SK-N-SH (cell line): ENCODE data around the gene RETREG2. TPM values are rescaled to one million over a fixed set of nuclear protein-coding genes. Genes with fewer than 3 reads are reported as not detected.

Experiments used
- CTCF ChIA-PET: fragments of 300-600, 350-600 bp; formaldehyde crosslinking; extraction: SDS; loops from one replicate; lab custom pipeline; 2021; lab: Yijun Ruan, JAX
- POLR2A ChIA-PET: fragments of 350-600 bp; sonication (Branson Sonifier 250); formaldehyde crosslinking; extraction: SDS; loops from one replicate; lab custom pipeline; 2020; ENCODE audit warnings: antibody characterized with exemption, inconsistent platforms; lab: Yijun Ruan, JAX
- DNase-seq: peaks from one replicate; pipeline ENCODE4 v3.0.0; 2012
- H2AFZ ChIP-seq: fragments of 200-600 bp; sonication (generic); 2 replicates; pipeline ENCODE4 v1.8.1; 2016; ENCODE audit warnings: antibody characterized with exemption, mild to moderate bottlenecking, low read depth
- H3F3A ChIP-seq: fragments of 200-600 bp; sonication (generic); replicated peaks from 2 replicates; pipeline ENCODE3; 2016; ENCODE audit warnings: antibody characterized with exemption, mild to moderate bottlenecking; ENCODE audit not compliant: insufficient read depth
- H3K27ac ChIP-seq, 2 experiments: fragments of 200-500 bp in 1 of 2; fragments of 200-600 bp in 1 of 2; sonication (Bioruptor generic) in 1 of 2; sonication (generic), shearing (Covaris generic) in 1 of 2; 2 replicates each; pipeline versions ENCODE4 v1.5.1 to v1.6.1; 2014 to 2016; ENCODE audit warnings: low read depth in 2 of 2, inconsistent platforms in 1 of 2, low read length in 1 of 2, mild to moderate bottlenecking in 1 of 2, mixed read lengths in 1 of 2
- H3K27me3 ChIP-seq: fragments of 200-600 bp; sonication (generic), shearing (Covaris generic); 2 replicates; pipeline ENCODE4 v1.6.1; 2016; ENCODE audit warnings: mixed run types; ENCODE audit not compliant: insufficient read depth
- H3K36me3 ChIP-seq, 2 experiments: fragments of 200-500 bp in 1 of 2; fragments of 200-600 bp in 1 of 2; sonication (Bioruptor generic) in 1 of 2; sonication (generic) in 1 of 2; replicated peaks in 1 of 2; 2 replicates each; pipeline versions ENCODE3 to v1.5.1; 2014 to 2016; ENCODE audit warnings: low read length in 1 of 2, mild to moderate bottlenecking in 1 of 2; ENCODE audit not compliant: insufficient read depth in 2 of 2, control insufficient read depth in 1 of 2
- H3K4me1 ChIP-seq, 2 experiments: fragments of 200-500 bp in 1 of 2; fragments of 200-600 bp in 1 of 2; sonication (Bioruptor generic) in 1 of 2; sonication (generic), shearing (Covaris generic) in 1 of 2; 2 replicates each; pipeline versions ENCODE4 v1.5.1 to v1.6.1; 2014 to 2016; ENCODE audit warnings: low read depth in 1 of 2, low read length in 1 of 2, mixed run types in 1 of 2; ENCODE audit not compliant: insufficient read depth in 2 of 2, control insufficient read depth in 1 of 2
- H3K4me2 ChIP-seq: fragments of 200-600 bp; sonication (generic), shearing (Covaris generic); 2 replicates; pipeline ENCODE4 v1.6.1; 2017; ENCODE audit warnings: mixed run types
- H3K4me3 ChIP-seq, 2 experiments: fragments of 200-500 bp in 1 of 2; fragments of 200-600 bp in 1 of 2; sonication (Bioruptor generic) in 1 of 2; sonication (generic), shearing (Covaris generic) in 1 of 2; 2 replicates each; pipeline versions ENCODE4 v1.5.1 to v1.8.1; 2014 to 2016; ENCODE audit warnings: low read depth in 2 of 2, inconsistent platforms in 1 of 2, low read length in 1 of 2, mild to moderate bottlenecking in 1 of 2, mixed read lengths in 1 of 2, moderate library complexity in 1 of 2
- H3K79me2 ChIP-seq: fragments of 200-600 bp; sonication (generic); 2 replicates; pipeline ENCODE4 v1.8.1; 2017; ENCODE audit warnings: mild to moderate bottlenecking; ENCODE audit not compliant: insufficient read depth
- H3K9ac ChIP-seq: fragments of 200-600 bp; sonication (generic); 2 replicates; pipeline ENCODE4 v1.6.1; 2017; ENCODE audit warnings: mixed run types
- H3K9me2 ChIP-seq: fragments of 200-600 bp; sonication (generic); 2 replicates; pipeline ENCODE4 v1.6.1; 2017; ENCODE audit warnings: mixed run types
- H3K9me3 ChIP-seq: fragments of 200-600 bp; sonication (generic); 2 replicates; pipeline ENCODE4 v1.6.1; 2017; ENCODE audit warnings: mixed run types, mild to moderate bottlenecking, moderate library complexity
- H4K20me1 ChIP-seq: fragments of 200-600 bp; sonication (generic); 2 replicates; pipeline ENCODE4 v1.6.1; 2017; ENCODE audit warnings: mild to moderate bottlenecking, mixed run types; ENCODE audit not compliant: insufficient read depth
- EP300 ChIP-seq, 2 experiments: IDR thresholded peaks; 2 replicates each; pipeline versions ENCODE4 v1.4.0 to v1.6.1; 2012; ENCODE audit warnings: borderline replicate concordance in 1 of 2, low read depth in 1 of 2, low read length in 1 of 2
- EZH2phosphoT487 ChIP-seq: fragments of 200-600 bp; sonication (generic); IDR thresholded peaks from 2 replicates; pipeline ENCODE4 v1.6.1; 2017; ENCODE audit warnings: low read depth, mixed run types, mild to moderate bottlenecking, antibody characterized with exemption, moderate library complexity, borderline replicate concordance
- FOXJ3 ChIP-seq: sonication (generic); formaldehyde crosslinking; IDR thresholded peaks from 2 replicates; pipeline ENCODE4 v1.5.1; 2020; ENCODE audit warnings: mild to moderate bottlenecking, missing genetic modification reagents
- FOXM1 ChIP-seq: IDR thresholded peaks from 2 replicates; pipeline ENCODE4 v1.4.0; 2012; ENCODE audit warnings: low read depth, mild to moderate bottlenecking
- GATA2 ChIP-seq: sonication (generic); formaldehyde crosslinking; IDR thresholded peaks from 2 replicates; pipeline ENCODE4 v1.5.0; 2020; ENCODE audit warnings: mild to moderate bottlenecking, missing genetic modification reagents
- MEF2A ChIP-seq: IDR thresholded peaks from 2 replicates; pipeline ENCODE4 v1.4.0; 2012; ENCODE audit warnings: low read depth, borderline replicate concordance
- MXI1 ChIP-seq: IDR thresholded peaks from 2 replicates; pipeline ENCODE4 v1.6.1; 2012; ENCODE audit warnings: mild to moderate bottlenecking, low read depth, low read length, improper control_type of control experiment
- NFIC ChIP-seq: IDR thresholded peaks from 2 replicates; pipeline ENCODE4 v1.4.0; 2012; ENCODE audit warnings: borderline replicate concordance
- NRF1 ChIP-seq: IDR thresholded peaks from 2 replicates; pipeline ENCODE4 v1.6.1; 2012; ENCODE audit warnings: low read depth, mild to moderate bottlenecking, low read length
- POLR2AphosphoS5 ChIP-seq: IDR thresholded peaks from 2 replicates; pipeline ENCODE4 v1.6.1; 2012; ENCODE audit warnings: low read depth, low read length
- RAD21 ChIP-seq: IDR thresholded peaks from 2 replicates; pipeline ENCODE4 v1.6.1; 2012; ENCODE audit warnings: mild to moderate bottlenecking, low read length
- RCOR1 ChIP-seq: fragments of 150-350 bp; IDR thresholded peaks from 2 replicates; pipeline ENCODE4 v1.6.1; 2017; ENCODE audit warnings: antibody characterized with exemption, low read length
- RFX5 ChIP-seq: IDR thresholded peaks from 2 replicates; pipeline ENCODE4 v1.6.1; 2012; ENCODE audit warnings: mild to moderate bottlenecking, improper control_type of control experiment, low read length
- RXRA ChIP-seq: IDR thresholded peaks from 2 replicates; pipeline ENCODE4 v1.4.0; 2012; ENCODE audit warnings: low read depth, mild to moderate bottlenecking, borderline replicate concordance
- SMC3 ChIP-seq: IDR thresholded peaks from 2 replicates; pipeline ENCODE4 v1.6.1; 2012; ENCODE audit warnings: low read depth, low read length, improper control_type of control experiment
- TCF12 ChIP-seq: IDR thresholded peaks from 2 replicates; pipeline ENCODE4 v1.4.0; 2012
- YY1 ChIP-seq: IDR thresholded peaks from 2 replicates; pipeline ENCODE4 v1.4.0; 2012; ENCODE audit warnings: low read depth, mild to moderate bottlenecking
- WGBS: methylation state at CpG from one replicate; pipeline ENCODE4 v1.1.6; 2017; ENCODE audit warnings: low lambda C conversion rate; 5-methylcytosine and 5-hydroxymethylcytosine counted together
- polyA plus RNA-seq, 3 experiments: library from polyadenylated mRNA; depleted of rRNA; stranded (reverse); fragments of >200 nt; gene quantifications; 2 replicates each; pipeline ENCODE4 v1.2.3, GENCODE V29; 2012
- TF ChIP-seq, protein P1 (sequence below): fragments of 150-350 bp; IDR thresholded peaks from 2 replicates; pipeline ENCODE4 v1.6.1; 2017; ENCODE audit warnings: antibody characterized with exemption, low read length, low read depth, borderline replicate concordance
- TF ChIP-seq, protein P2 (sequence below): fragments of 150-350 bp; IDR thresholded peaks from 2 replicates; pipeline ENCODE4 v1.6.1; 2016; ENCODE audit warnings: mild to moderate bottlenecking, low read depth, low read length
- TF ChIP-seq, protein P3 (sequence below): IDR thresholded peaks from 2 replicates; pipeline ENCODE4 v1.4.0; 2012; ENCODE audit warnings: low read depth, borderline replicate concordance
- TF ChIP-seq, protein P4 (sequence below): IDR thresholded peaks from 2 replicates; pipeline ENCODE4 v1.4.0; 2012; ENCODE audit warnings: low read depth, borderline replicate concordance
- TF ChIP-seq, protein P5 (sequence below): IDR thresholded peaks from 2 replicates; pipeline ENCODE4 v1.4.0; 2012; ENCODE audit warnings: low read depth
- TF ChIP-seq, protein P6 (sequence below): fragments of 200-600 bp; sonication (generic); IDR thresholded peaks from 2 replicates; pipeline ENCODE4 v1.6.1; 2017; ENCODE audit warnings: antibody characterized with exemption, mild to moderate bottlenecking, moderate library complexity

The RETREG2 gene
- polyA plus RNA-seq, 1 of the 3 experiments (the other 2 are of a cell fraction), result 74.6 TPM

DNA sequence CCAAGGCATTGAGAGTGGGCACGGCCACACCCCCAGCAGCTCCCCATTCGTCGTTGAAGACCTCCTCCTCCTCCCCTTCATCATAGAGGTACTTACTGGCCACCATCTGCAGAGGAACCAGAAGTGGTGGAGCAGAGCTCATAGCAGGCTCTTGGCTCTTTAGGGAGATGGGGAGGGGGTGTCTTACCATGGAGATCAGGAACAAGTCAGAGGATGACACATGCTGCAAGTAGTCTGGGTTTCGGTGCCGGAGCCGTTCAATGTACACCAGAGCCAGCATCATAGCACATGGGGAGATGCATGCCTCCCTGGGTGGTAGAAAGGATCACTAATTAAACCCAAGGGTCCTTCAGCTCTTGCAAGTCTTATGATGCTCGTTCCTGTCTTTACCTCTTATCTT lies 3.3 kb upstream of the RETREG2 start:
- no peak overlapping the region for H3K4me3 ChIP-seq
- ChIA-PET CTCF (interaction anchor here (1.2 to 8.7 kb wide), 7 partner anchors 15 to 194 kb away, joined by 3 to 104 read pairs (median 12); partner anchors contain the start of genes DNAJB2 and NHEJ1), POLR2A (interaction anchor here (2.3 kb wide), 1 partner anchor 44 kb away, joined by 13 read pairs; the partner anchor contains the start of gene ABCB6)
- H3K4me2 ChIP-seq, result no peak overlapping the region
- TF ChIP-seq RCOR1 (no peak), FOXM1 (no peak), POLR2AphosphoS5 (no peak), YY1 (no peak), NRF1 (no peak), RAD21 (no peak), RXRA (no peak)
- TF ChIP-seq, protein P1, sequence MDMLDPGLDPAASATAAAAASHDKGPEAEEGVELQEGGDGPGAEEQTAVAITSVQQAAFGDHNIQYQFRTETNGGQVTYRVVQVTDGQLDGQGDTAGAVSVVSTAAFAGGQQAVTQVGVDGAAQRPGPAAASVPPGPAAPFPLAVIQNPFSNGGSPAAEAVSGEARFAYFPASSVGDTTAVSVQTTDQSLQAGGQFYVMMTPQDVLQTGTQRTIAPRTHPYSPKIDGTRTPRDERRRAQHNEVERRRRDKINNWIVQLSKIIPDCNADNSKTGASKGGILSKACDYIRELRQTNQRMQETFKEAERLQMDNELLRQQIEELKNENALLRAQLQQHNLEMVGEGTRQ, result no peak
- TF ChIP-seq, protein P2, sequence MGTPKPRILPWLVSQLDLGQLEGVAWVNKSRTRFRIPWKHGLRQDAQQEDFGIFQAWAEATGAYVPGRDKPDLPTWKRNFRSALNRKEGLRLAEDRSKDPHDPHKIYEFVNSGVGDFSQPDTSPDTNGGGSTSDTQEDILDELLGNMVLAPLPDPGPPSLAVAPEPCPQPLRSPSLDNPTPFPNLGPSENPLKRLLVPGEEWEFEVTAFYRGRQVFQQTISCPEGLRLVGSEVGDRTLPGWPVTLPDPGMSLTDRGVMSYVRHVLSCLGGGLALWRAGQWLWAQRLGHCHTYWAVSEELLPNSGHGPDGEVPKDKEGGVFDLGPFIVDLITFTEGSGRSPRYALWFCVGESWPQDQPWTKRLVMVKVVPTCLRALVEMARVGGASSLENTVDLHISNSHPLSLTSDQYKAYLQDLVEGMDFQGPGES, result no peak
- peaks cover 10% of the 10 kb centered on the region for H3F3A ChIP-seq
- WGBS, result 94% methylated on average over 7 of the region's 7 CpGs
- H3K9me2 ChIP-seq, result no peaks in the 10 kb centered on the region
- H3K36me3 ChIP-seq, result peaks cover 12 to 36% of the 10 kb centered on the region in 2 experiments
- no peak overlapping the region for H2AFZ ChIP-seq
- H3K4me1 ChIP-seq, result peaks cover 0 to 17% of the 10 kb centered on the region in 2 experiments; a peak in 2 of 4 replicates
- no peak for DNase-seq
- peaks cover 10% of the 10 kb centered on the region for H4K20me1 ChIP-seq
- H3K9ac ChIP-seq, result no peak overlapping the region
- peaks cover 28% of the 10 kb centered on the region for H3K79me2 ChIP-seq
- H3K27me3 ChIP-seq, result no peaks in the 10 kb centered on the region
- H3K27ac ChIP-seq, result no peak overlapping the region
- no peaks in the 10 kb centered on the region for H3K9me3 ChIP-seq

DNA sequence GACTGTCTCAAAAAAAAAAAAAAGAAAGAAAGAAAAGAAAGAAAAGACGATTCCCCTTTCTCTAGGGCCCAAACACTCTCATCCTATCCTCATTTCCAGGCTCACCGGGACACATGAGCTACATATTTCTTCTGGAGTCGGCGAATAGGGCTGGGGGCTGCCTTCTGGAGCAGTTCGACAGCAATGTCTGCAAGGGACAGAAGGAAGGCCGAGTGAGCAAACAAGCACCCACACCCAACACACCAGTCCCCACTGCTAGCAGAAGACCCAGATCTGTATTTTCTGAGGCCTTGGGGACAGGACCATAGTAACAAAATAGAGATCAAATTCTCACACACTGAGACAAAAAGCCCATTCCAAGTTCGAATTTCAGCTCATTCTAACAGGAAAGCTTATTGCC lies 2.6 kb upstream of the RETREG2 start:
- H3K9me2 ChIP-seq, result no peaks in the 10 kb centered on the region
- H3K27ac ChIP-seq, result no peak overlapping the region
- 82% methylated on average over 7 of the region's 7 CpGs for WGBS
- peaks cover 35% of the 10 kb centered on the region for H3K79me2 ChIP-seq
- H3K9me3 ChIP-seq, result no peaks in the 10 kb centered on the region
- H4K20me1 ChIP-seq, result peaks cover 10% of the 10 kb centered on the region
- no peak overlapping the region for H3K9ac ChIP-seq
- H3K4me1 ChIP-seq, result peaks cover 0 to 17% of the 10 kb centered on the region in 2 experiments; a peak in 2 of 4 replicates
- H3K27me3 ChIP-seq, result no peaks in the 10 kb centered on the region
- peak overlapping the region; percentile 96 for H3K4me2 ChIP-seq
- DNase-seq, result no peak
- H3K4me3 ChIP-seq, result peak overlapping the region in 1 of 2 experiments; percentile 89; a peak in 2 of 4 replicates
- H3K36me3 ChIP-seq, result peaks cover 18 to 43% of the 10 kb centered on the region in 2 experiments
- H2AFZ ChIP-seq, result no peak overlapping the region
- POLR2A ChIA-PET, result interaction anchor here (0.9 to 2.3 kb wide), 3 partner anchors 10 to 172 kb away, joined by 3 to 13 read pairs (median 5); partner anchors contain the start of gene ABCB6
- H3F3A ChIP-seq, result peaks cover 10% of the 10 kb centered on the region
- CTCF ChIA-PET, result interaction anchor here (0.6 to 8.7 kb wide), 19 partner anchors 11 to 374 kb away, joined by 3 to 104 read pairs (median 4); partner anchors contain the start of genes DNAJB2, GLB1L, NHEJ1 and STK16
- TF ChIP-seq MEF2A (no peak), MXI1 (no peak), EZH2phosphoT487 (no peak), RFX5 (no peak), SMC3 (no peak), FOXJ3 (CRISPR knock-in tag) (no peak), EP300 (IDR thresholded peaks at IDR 0.05; ENCODE audit: borderline replicate concordance in 1 of 2, low read depth in 1 of 2, low read length in 1 of 2) (no peak), GATA2 (CRISPR knock-in tag) (no peak), TCF12 (no peak), NFIC (no peak)
- TF ChIP-seq, protein P3, sequence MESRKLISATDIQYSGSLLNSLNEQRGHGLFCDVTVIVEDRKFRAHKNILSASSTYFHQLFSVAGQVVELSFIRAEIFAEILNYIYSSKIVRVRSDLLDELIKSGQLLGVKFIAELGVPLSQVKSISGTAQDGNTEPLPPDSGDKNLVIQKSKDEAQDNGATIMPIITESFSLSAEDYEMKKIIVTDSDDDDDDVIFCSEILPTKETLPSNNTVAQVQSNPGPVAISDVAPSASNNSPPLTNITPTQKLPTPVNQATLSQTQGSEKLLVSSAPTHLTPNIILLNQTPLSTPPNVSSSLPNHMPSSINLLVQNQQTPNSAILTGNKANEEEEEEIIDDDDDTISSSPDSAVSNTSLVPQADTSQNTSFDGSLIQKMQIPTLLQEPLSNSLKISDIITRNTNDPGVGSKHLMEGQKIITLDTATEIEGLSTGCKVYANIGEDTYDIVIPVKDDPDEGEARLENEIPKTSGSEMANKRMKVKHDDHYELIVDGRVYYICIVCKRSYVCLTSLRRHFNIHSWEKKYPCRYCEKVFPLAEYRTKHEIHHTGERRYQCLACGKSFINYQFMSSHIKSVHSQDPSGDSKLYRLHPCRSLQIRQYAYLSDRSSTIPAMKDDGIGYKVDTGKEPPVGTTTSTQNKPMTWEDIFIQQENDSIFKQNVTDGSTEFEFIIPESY, result no peak
- TF ChIP-seq, protein P4, sequence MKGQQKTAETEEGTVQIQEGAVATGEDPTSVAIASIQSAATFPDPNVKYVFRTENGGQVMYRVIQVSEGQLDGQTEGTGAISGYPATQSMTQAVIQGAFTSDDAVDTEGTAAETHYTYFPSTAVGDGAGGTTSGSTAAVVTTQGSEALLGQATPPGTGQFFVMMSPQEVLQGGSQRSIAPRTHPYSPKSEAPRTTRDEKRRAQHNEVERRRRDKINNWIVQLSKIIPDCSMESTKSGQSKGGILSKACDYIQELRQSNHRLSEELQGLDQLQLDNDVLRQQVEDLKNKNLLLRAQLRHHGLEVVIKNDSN, result no peak
- TF ChIP-seq, protein P5, sequence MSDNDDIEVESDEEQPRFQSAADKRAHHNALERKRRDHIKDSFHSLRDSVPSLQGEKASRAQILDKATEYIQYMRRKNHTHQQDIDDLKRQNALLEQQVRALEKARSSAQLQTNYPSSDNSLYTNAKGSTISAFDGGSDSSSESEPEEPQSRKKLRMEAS, result no peak
- TF ChIP-seq, protein P6, sequence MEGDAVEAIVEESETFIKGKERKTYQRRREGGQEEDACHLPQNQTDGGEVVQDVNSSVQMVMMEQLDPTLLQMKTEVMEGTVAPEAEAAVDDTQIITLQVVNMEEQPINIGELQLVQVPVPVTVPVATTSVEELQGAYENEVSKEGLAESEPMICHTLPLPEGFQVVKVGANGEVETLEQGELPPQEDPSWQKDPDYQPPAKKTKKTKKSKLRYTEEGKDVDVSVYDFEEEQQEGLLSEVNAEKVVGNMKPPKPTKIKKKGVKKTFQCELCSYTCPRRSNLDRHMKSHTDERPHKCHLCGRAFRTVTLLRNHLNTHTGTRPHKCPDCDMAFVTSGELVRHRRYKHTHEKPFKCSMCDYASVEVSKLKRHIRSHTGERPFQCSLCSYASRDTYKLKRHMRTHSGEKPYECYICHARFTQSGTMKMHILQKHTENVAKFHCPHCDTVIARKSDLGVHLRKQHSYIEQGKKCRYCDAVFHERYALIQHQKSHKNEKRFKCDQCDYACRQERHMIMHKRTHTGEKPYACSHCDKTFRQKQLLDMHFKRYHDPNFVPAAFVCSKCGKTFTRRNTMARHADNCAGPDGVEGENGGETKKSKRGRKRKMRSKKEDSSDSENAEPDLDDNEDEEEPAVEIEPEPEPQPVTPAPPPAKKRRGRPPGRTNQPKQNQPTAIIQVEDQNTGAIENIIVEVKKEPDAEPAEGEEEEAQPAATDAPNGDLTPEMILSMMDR, result no peak
